Measurements from ENCODE around the gene KIAA1958. TPM values are rescaled to one million over a fixed set of nuclear protein-coding genes. Genes with fewer than 3 reads are reported as not detected.

The KIAA1958 gene
- total RNA-seq, 2 experiments from 2014 or later, result 5.6 to 6.8 TPM

DNA sequence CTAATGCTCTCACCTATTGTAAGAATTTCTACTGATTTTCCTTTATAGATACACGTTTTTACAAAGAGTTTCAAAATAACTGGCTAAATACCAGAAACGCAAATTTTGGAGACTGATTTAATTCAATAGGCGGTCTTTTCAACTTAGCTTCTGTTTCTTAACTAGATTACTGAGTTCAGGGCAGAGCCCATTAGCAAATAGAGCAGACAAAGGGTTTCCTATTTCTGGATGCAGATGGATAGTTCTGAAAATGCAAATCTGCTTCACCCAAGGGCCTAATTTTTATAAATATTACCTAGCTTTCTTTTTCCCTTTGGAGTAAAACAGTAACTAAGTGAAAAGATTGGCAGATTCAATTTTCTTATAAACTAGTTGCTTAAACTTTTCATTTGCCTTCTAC, 13.6 kb upstream of the KIAA1958 start:
- no peaks in the 10 kb centered on the region for H3K27me3 Mint-ChIP-seq
- H3K4me1 Mint-ChIP-seq (ENCODE audit: low read depth), result no peaks in the 10 kb centered on the region
- TF ChIP-seq, protein P1, sequence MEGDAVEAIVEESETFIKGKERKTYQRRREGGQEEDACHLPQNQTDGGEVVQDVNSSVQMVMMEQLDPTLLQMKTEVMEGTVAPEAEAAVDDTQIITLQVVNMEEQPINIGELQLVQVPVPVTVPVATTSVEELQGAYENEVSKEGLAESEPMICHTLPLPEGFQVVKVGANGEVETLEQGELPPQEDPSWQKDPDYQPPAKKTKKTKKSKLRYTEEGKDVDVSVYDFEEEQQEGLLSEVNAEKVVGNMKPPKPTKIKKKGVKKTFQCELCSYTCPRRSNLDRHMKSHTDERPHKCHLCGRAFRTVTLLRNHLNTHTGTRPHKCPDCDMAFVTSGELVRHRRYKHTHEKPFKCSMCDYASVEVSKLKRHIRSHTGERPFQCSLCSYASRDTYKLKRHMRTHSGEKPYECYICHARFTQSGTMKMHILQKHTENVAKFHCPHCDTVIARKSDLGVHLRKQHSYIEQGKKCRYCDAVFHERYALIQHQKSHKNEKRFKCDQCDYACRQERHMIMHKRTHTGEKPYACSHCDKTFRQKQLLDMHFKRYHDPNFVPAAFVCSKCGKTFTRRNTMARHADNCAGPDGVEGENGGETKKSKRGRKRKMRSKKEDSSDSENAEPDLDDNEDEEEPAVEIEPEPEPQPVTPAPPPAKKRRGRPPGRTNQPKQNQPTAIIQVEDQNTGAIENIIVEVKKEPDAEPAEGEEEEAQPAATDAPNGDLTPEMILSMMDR (IDR thresholded peaks at IDR 0.05), result no peak
- intact Hi-C loops (cut with DNase I, micrococcal nuclease), result no loop called here
- ChIA-PET POLR2A (no interaction called here), CTCF (no interaction called here)
- DNase-seq (no peak), ATAC-seq (ENCODE audit: poor library complexity) (no peak)
- H3K9me3 Mint-ChIP-seq, result no peaks in the 10 kb centered on the region
- no peak overlapping the region for H3K4me3 Mint-ChIP-seq
- H3K27me3 ChIP-seq (ENCODE audit: control insufficient read depth in 1 of 2, insufficient read depth in 2 of 2, low read length in 2 of 2), result no peaks in the 10 kb centered on the region
- peaks cover 0 to 4% of the 10 kb centered on the region in 2 experiments for H3K9me3 ChIP-seq (ENCODE audit: control insufficient read depth in 1 of 2, insufficient read depth in 1 of 2, low read length in 2 of 2)
- no peaks in the 10 kb centered on the region for H3K4me1 ChIP-seq (ENCODE audit: insufficient read depth, low read length)
- no peak overlapping the region for H3K4me3 ChIP-seq (ENCODE audit: low read length)
- H3K36me3 ChIP-seq (ENCODE audit: insufficient read depth, low read length), result no peaks in the 10 kb centered on the region
- H3K27ac Mint-ChIP-seq, result no peak overlapping the region
- H3K36me3 Mint-ChIP-seq (ENCODE audit: low read depth), result peaks cover 43% of the 10 kb centered on the region
- no peak overlapping the region for H3K27ac ChIP-seq (ENCODE audit: low read depth in 1 of 2, low read length in 2 of 2)

DNA sequence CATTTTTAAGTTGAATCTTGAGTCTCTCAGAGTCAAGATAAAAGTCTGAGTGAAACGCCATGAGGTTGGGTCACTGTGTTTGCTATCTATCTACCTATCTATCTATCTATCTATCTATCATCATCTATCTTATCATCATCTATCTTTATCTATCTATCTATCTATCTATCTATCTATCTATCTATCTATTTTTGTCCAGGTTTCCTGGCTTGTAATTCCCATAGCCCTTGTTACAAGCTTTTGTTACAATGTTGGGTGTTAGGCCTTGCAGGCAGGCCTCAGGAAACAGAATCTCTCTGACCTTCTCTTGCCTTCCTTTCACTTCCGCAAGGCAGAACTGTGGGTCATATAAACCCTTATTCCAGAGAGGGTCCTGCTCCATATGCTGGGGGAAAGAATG, 12.6 kb upstream of the KIAA1958 start:
- POLR2A ChIA-PET, result no interaction called here

GRCh38 chr9:112475318-112475717, 11.3 kb upstream of the KIAA1958 start:
- Histone ChIP-seq H3K4me3 (ENCODE audit: low read length) (no peak overlapping the region), H3K9me3 (ENCODE audit: control insufficient read depth in 1 of 2, insufficient read depth in 1 of 2, low read length in 2 of 2) (peaks cover 0 to 4% of the 10 kb centered on the region in 2 experiments), H3K27me3 (ENCODE audit: control insufficient read depth in 1 of 2, insufficient read depth in 2 of 2, low read length in 2 of 2) (no peaks in the 10 kb centered on the region), H3K27ac (ENCODE audit: low read depth in 1 of 2, low read length in 2 of 2) (no peak overlapping the region), H3K36me3 (ENCODE audit: insufficient read depth, low read length) (no peaks in the 10 kb centered on the region), H3K4me1 (ENCODE audit: insufficient read depth, low read length) (no peaks in the 10 kb centered on the region)
- Mint-ChIP-seq H3K4me3 (no peak overlapping the region), H3K27ac (no peak overlapping the region), H3K36me3 (ENCODE audit: low read depth) (peaks cover 29% of the 10 kb centered on the region), H3K9me3 (peaks cover 2% of the 10 kb centered on the region), H3K4me1 (ENCODE audit: low read depth) (no peaks in the 10 kb centered on the region), H3K27me3 (no peaks in the 10 kb centered on the region)
- ChIA-PET CTCF (no interaction called here), POLR2A (no interaction called here)
- intact Hi-C loops (cut with DNase I, micrococcal nuclease), result no loop called here
- DNase-seq, result no peak
- no peak for ATAC-seq (ENCODE audit: poor library complexity)
- TF ChIP-seq, protein P1 (IDR thresholded peaks at IDR 0.05), result no peak

More for the DNA sequence above, 12.6 kb upstream of the KIAA1958 start:
- no peak overlapping the region for H3K4me3 Mint-ChIP-seq
- intact Hi-C loops (cut with DNase I, micrococcal nuclease), result no loop called here
- peaks cover 2% of the 10 kb centered on the region for H3K9me3 Mint-ChIP-seq
- H3K9me3 ChIP-seq (ENCODE audit: control insufficient read depth in 1 of 2, insufficient read depth in 1 of 2, low read length in 2 of 2), result peaks cover 0 to 4% of the 10 kb centered on the region in 2 experiments
- H3K27me3 ChIP-seq (ENCODE audit: control insufficient read depth in 1 of 2, insufficient read depth in 2 of 2, low read length in 2 of 2), result no peaks in the 10 kb centered on the region
- DNase-seq (no peak), ATAC-seq (ENCODE audit: poor library complexity) (no peak)
- peaks cover 37% of the 10 kb centered on the region for H3K36me3 Mint-ChIP-seq (ENCODE audit: low read depth)
- no peaks in the 10 kb centered on the region for H3K36me3 ChIP-seq (ENCODE audit: insufficient read depth, low read length)
- H3K4me1 Mint-ChIP-seq (ENCODE audit: low read depth), result no peaks in the 10 kb centered on the region
- H3K4me3 ChIP-seq (ENCODE audit: low read length), result no peak overlapping the region
- CTCF ChIA-PET, result no interaction called here
- H3K27me3 Mint-ChIP-seq, result no peaks in the 10 kb centered on the region
- H3K27ac Mint-ChIP-seq, result no peak overlapping the region
- H3K4me1 ChIP-seq (ENCODE audit: insufficient read depth, low read length), result no peaks in the 10 kb centered on the region
- H3K27ac ChIP-seq (ENCODE audit: low read depth in 1 of 2, low read length in 2 of 2), result no peak overlapping the region
- TF ChIP-seq, protein P1 (IDR thresholded peaks at IDR 0.05), result no peak

Measured in CD4-positive, alpha-beta T cell (primary cell).